HPDE6-E6E7 (cell line): Measurements from ENCODE around the gene VWA8.
"Not testable (repeated sequence)": the region's sequence is repeated elsewhere in the genome, so short reads cannot be mapped to it uniquely, and the experiment has no call there.

Experiments
- DNase-seq: peaks from one replicate; pipeline ENCODE4 v3.0.0; 2011; ENCODE audit warnings: missing footprints; ENCODE audit errors: extremely low spot score

Gene VWA8

DNA sequence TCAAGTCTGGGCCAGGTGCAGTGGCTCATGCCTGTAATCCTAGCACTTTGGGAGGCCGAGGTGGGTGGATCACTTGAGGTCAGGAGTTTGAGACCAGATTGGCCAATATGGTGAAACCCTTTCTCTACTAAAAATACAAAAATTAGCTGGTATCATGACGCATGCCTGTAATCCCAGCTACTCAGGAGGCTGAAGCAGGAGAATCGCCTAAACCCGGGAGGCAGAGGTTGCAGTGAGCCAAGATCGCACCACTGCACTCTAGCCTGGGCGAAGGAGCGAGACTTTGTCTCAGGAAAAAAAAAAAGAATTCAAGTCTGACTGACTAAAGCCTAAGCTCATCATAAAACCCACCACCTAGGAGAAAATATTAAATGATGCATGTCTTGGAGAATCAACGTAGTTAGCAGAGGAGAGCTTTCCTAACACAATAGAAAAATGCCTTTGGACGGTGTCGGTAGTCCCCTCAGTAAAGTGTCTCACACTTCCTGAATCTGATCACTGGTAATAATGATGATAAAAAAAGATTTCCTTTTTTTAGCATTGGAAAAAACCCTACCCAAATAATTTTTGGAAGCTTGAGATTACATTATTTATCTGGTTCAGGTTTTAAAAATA is 313.1 kb downstream of the VWA8 start:
- DNase-seq: not testable (repeated sequence)

DNA sequence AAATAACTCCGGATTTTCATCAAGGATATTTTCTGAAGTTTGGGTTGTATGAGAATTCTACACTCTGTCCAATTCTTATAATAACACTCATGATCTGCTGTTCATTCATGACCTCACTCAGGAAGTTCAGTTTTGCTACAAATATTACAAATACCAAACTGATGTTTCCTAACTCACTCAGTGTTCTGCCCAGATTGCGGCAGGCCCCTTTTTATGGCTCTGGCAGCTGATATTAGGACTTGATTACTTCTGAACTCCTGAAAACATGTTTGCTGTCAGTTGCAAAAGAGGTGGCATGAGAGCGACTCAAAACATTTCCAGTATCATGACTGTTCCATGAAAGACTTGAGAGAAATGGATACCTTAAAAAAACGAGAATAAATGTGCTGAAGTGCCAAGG is 315.6 kb downstream of the VWA8 start:
- no peak for DNase-seq

DNA sequence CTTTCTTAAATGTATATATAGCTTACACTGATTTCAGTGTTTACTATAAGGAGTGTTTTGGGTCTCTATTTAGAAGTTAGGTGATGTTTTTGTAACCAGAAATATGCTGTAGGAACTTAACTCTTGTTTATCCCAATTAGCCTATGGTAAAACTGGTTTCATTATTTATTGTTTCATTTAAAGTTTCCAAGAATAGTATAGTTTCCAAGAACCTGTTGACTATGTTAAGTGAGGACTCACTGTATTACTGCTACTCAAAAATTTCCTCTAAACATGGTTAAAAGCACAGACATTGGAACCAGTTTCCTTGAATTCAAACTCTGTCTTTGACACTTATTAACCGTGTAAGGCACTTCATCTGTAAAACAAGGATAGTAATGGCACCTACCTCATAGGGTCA is 316.2 kb downstream of the VWA8 start:
- no peak for DNase-seq

DNA sequence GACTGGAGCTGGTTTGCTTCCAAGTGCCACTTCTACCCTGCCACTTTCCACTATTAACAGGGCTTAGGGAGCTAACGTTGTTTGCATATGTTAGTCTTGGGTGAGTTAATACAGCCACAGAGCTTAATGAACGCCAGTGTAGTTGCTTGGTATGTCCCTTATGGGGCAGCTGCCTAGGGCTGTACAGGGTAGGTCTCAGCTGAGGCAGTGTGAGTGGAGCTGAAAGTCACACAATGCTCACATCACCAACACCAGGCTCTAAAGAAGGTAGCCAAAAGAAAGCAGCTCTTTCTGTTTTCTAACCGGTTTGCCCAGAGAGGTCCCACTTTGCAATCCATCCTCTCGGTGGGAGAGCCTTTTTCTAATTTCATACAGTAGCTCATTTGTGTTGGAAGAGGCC is 317.4 kb downstream of the VWA8 start:
- DNase-seq: no peak

DNA sequence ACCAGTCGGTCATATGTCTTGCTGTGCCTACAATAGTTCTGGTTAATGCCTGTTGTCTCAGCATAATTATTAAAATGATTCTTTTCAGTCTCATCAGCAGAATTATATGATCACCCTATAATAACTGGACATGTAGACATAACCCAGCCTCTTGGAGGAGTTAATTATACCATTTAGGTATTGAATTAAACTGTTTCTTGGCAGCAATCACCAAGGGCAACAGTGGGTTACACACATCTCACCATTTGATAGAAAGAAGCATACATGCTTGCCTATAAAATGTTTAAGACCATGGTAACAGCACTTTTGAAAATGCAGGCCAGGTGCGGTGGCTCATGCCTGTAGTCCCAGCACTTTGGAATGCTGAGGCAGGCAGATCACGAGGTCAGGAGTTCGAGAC is 318.9 kb downstream of the VWA8 start:
- no peak for DNase-seq

DNA sequence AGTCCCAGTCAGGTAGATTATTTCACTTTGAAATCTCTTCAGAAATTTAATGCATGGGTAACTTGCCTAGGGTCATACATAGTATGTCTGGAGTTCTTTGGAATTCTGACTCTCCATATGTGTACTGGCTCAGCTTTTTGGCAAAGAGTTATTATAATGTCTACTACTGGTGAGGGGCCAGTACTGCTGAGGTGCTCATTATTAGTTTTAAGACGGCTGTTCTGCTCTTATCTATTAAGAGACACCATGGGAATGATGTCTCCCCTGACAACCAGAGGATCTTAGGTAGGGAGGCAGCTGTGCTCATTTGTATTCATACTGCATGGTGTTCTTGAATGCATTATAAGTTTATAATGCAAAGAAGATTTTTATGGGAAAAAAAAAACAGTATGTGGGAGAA is 319.5 kb downstream of the VWA8 start:
- no peak for DNase-seq

DNA sequence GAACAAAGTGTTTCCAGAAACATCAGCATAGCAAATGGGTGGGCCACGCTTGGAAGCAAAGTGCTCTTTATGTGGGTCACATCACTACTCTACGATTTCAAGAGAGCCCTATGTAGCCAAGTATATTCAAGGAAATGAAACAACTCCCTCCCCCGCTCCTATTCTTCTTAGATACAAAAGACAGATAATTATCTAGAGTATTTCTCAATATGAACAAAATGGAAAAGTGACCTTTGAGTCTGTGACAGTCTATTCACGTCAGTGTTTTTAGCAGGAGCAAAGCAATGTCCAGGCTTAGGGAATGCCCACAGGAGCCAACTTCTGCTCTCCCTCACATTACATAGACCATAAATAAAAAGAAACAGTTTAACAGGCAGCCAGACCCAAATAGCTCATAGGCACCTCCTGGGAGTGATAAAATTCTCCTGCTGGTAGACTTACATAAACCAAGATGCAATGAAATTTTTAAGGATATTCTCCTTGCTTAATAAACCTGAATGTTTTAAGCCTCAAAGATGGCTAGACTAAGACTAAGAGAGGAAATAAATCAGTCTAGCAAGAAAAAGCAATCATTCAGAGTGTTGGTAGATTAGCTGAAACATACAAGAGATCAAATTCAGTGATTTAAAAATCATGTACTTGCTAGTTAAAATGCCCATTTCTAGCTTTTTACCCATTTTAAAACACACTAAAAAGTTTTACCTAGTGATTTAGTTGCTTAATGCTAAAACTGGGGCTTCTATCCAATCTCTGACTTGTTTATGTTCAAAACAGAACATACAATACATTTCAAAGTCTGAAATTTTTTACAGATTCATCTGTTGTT is 320.7 kb downstream of the VWA8 start:
- DNase-seq: no peak

DNA sequence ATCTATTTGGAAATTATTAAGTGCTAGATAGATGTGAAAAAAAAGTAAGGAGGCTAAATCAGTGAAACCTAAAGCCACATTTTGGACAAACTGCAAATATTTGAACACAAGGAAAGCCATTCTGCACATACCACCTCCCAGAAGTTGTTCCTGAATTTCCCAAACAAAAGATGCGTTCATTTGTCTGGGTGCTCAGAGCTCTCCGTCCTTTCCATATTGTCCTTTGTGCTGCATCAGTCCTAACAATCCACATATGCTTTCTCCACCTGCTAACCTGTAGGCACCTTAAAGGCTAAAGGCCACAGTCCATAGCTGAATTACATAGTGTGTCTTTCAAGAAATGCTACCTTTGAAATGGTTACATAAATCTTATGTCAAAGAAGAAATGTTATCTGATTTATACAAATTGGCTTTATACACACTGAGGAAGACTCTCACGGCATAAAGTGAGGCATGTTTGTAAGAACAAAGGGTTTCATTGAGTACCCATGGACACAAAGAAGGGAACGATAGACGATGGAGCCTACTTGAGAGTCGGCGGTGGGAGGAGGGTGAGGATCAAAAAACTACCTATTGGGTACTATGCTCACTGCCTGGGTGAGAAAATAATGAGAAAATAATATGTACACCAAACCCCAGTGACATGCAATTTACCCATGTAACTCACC is 321.5 kb downstream of the VWA8 start:
- DNase-seq: no peak

DNA sequence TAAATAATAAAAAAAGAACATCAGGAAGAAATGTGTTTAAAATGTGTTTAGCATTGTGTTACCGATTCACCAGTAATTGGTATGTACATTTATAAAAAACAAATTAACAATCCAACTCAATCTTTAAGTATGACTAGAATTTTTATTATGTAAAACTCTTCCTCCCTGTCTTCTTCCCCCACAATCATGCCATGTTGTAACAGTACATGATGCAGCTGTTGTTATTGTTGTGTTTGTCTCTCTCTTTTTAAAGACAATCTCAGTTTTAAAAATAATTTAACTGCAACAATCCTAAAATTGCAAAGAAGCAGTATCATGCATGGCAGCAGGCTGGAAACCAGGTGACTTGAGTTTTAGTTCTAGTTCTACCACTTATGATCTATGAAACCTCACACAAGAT is 323.3 kb downstream of the VWA8 start:
- DNase-seq: no peak

DNA sequence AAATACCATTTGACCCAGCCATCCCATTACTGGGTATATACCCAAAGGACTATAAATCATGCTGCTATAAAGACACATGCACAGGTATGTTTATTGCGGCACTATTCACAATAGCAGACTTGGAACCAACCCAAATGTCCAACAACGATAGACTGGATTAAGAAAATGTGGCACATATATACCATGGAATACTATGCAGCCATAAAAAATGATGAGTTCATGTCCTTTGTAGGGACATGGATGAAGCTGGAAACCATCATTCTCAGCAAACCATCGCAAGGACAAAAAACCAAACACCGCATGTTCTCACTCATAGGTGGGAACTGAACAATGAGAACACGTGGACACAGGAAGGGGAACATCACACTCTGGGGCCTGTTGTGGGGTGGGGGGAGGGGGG is 323.9 kb downstream of the VWA8 start:
- DNase-seq: not testable (repeated sequence)

DNA sequence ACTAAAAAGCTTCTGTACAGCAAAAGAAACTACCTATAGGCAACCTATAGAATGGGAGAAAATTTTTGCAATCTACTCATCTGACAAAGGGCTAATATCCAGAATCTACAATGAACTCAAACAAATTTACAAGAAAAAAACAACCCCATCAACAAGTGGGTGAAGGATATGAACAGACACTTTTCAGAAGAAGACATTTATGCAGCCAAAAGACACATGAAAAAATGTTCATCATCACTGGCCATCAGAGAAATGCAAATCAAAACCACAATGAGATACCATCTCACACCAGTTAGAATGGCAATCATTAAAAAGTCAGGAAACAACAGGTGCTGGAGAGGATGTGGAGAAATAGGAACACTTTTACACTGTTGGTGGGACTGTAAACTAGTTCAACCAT is 324.3 kb downstream of the VWA8 start:
- DNase-seq: not testable (repeated sequence)

DNA sequence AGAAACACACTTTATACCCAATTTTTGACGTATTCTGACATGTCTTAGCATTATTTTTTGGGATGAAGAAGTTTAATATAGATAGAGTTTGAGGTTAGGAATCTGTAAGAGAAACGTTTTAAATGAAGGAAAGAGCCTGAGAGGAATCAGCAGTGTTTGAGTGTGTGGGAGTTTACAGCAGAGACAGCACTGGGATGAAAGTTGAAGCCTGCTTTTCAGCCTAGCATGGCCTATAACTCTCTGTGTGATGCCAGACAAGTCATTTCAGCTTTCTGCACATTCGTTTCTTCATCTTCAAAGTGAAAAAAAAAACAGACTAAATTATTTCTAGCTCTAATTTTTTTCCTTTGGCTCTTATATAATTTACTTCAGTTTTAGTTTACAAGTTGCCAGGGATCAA is 326.5 kb downstream of the VWA8 start:
- DNase-seq: no peak

DNA sequence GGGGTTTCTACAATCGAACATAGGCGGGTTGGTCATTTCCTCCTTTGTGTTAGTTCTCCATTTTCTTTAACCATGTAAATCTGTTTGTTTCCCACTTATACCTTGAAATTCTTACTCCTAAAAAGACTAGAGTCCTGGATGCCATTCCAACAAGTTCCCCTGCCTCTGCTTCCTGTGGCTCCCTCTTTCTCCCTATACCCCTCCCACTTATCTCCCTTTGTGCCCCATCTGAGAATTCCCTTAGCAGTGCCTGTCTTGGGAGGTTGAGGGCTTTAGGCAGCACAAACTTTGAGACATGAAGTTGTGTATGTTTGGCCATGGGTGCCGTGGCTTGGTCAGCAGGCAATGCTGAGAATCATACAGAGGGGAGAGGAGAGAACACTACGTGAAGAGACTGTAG is 327.1 kb downstream of the VWA8 start:
- DNase-seq: no peak

DNA sequence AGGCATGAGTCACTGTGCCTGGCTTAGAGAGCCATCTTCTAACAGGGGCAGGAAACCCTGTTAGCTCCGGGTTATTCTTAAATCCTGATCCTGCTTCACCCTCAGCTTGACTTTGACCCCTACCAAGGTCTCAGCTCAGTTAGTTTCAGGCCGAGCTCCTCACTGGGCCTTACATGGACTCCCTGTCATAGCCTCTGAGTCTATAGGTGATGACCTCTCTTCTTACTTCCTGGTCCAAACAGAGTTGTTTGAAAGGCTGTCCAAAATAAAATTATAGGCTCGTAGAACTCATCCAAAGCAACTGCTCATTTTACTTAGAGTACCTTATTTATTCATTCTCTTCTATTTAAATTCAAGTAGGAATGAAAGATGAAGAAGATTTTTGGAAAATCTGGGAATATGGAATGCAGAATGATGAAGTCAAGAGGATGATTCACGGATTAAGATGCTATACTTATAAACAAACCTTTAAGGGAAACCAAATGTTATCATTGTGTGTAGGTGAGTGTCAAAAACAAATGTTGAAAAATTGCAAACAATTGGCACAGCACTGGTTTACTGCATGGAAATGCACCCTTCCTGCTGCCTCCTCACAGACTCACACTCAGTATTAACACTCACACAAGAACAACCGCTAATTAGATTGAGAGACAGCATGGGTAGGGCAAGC is 329.5 kb downstream of the VWA8 start:
- no peak for DNase-seq

DNA sequence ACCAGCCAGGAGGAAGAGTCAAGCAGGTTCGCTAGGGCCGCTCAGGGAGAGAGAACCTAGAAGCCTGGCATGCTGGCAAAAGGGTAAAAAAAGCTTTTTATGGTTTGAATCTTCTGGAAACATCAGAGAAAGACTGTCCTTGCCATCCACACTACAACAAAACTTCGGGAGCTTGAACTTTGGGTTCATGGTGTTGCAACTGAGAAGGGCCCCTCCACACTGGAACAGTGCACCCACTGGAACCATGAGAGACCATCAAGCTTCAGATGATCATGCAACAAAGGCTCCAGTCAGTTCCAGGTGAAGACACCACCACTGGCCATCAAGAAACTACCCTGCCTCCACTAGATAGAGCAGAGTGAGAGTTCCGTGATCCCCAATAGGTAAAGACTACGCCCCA is 333.5 kb downstream of the VWA8 start:
- DNase-seq: no peak

DNA sequence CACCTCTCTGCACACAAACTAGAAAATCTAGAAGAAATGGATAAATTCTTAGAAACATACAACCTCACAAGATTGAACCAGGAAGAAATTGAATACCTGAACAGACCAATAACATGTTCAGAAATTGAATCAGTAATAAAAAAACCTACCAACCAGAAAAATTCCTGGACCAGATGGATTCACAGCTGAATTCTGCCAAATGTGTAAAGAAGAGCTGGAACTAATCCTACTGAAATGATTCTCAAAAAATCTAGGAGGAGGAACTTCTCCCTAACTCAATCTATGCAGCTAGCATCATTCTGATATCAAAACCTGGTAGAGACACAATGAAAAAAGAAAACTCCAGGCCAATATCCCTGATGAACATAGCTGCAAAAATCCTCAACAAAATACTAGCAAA is 336.9 kb downstream of the VWA8 start:
- DNase-seq: no peak

DNA sequence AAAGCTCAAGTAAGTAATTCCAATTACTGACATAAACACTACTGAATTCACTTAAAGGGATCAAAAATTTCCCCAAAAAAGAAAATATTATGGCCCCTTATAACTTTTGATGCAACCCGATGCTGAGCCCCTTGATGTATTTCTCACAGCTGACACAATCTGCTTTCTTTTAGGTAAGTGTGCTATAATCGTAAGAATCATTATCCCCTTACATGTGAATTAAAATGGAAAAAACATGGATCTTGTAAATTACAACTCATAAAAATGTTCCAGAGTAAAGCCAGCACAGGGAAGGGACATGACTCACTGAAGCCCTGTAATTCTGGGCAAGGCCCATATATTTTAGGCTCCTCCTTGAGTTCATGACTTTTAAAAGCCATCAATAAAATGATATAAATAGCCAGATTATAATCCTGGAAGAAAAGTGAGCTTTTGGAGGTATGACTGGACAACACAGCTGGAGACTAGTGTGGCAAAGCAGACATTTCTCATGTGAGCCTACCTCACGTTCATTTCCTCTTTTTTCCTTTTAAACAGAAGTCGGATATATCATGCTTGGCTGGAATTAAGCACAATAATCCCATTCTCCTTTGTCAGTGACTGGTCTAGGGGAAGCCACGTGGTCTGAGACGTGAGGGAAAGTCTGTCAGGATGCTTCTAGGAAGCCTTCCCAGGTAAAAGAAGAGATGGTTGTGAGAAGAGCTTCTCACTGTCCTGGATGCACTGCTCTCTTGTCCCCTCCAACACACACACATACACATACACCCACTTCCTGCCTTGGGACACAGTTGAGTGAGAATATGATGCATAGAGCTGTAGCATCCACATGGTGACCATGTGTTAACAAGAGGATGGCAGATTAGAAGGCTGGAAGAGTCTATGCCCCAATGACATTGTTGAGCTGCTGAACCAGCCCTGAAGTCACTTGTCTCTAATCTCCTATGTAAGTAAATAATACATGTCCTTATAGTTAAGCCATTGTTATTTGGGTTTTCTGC is 338.2 kb downstream of the VWA8 start:
- no peak for DNase-seq

DNA sequence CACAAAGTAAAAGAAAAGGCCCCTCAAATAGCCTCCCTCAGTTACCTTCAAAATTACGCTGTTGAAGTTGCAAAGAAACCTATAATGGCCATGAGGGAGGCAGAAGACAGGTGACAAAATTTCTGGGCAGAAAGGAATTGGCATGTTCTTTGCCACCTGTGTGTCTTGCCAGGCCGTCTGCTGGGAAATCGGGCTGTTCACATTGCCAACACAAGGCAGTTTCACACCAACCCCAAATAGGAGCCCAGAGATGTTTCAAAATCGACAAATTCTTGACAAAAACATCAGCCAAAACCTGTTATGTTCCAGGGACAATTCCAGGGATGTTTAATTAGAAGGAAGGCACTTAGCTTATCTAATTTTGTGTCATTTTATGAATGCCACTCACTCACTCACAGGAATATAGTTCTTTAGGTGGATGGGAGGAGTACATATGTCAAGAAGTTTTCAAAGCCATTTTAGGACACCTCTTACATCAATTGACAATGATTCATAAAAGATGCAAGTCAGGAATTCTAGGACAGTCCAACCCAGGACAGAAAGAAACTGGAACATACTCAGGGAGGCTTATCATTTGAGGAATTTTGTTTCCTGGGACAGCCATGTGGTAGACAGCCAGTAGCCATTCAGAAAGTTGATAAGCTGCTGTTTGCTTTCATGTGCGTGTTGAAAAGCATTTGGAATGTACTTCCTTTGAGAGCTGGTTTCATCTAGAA is 339.0 kb downstream of the VWA8 start:
- no peak for DNase-seq

DNA sequence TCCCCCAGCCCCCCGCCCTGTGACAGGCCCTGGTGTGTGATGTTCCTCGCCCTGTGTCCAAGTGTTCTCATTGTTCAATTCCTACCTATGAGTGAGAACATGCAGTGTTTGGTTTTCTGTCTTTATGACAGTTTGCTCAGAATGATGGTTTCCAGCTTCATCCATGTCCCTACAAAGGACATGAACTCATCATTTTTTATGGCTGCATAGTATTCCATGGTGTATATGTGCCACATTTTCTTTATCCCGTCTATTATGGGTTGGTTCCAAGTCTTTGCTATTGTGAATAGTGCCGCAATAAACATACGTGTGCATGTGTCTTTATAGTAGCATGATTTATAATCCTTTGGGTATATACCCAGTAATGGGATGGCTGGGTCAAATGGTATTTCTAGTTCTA is 343.3 kb downstream of the VWA8 start:
- not testable (repeated sequence) for DNase-seq

DNA sequence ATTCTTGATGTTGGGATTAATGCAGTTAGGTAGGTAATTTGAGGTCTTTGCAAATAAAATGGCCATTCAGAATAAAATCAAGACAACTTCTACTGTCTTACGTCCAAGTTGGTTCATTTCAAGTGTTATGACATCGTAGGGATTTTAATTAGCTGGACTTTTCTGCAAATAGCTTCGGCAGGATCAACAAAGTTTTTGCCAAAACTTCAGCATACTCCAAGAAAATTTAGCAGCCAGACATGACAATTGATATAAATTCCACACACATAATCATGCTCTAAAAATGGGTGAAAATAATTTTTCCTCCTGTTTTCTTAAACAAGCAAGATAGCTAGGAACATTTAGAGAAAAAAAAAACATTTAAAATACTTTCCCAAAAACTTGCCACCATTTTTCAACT is 344.8 kb downstream of the VWA8 start:
- DNase-seq: no peak

DNA sequence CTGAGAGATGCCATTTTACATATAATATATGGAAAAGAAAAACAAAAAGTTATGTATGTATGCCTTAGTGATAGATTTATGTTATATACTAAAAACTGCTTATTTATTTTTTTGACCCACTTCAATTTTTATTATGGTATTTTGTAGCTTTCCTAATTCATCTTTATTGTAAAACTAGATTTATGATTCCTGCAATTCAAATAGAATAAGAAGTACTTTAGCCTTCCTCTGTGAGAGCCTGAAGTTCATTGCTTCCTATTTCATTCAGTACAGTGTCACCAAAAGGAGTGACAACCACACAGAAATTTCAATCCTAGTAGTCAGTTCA is 345.4 kb downstream of the VWA8 start:
- DNase-seq: no peak
